SU-DHL-6 (cell line): ENCODE data around the gene FUOM.
A peak's percentile ranks its signal among the peaks of the same experiment; 100 is the strongest.
"Not testable (repeated sequence)": the region's sequence is repeated elsewhere in the genome, so short reads cannot be mapped to it uniquely, and the experiment has no call there.

Source experiments
- H2AFZ ChIP-seq: fragments of 200-600 bp; sonication (generic); 2 replicates; pipeline ENCODE4 v1.6.1; 2014; ENCODE audit warnings: low read depth, mild to moderate bottlenecking, moderate library complexity, mixed read lengths, antibody characterized with exemption, low read length; ENCODE audit not compliant: severe bottlenecking
- H3F3A ChIP-seq: fragments of 200-600 bp; shearing (Covaris generic); 2 replicates; pipeline ENCODE4 v1.6.0; 2016; ENCODE audit warnings: antibody characterized with exemption, mild to moderate bottlenecking; ENCODE audit not compliant: insufficient read depth
- H3K27ac ChIP-seq: fragments of 200-600 bp; sonication (generic); 2 replicates; pipeline ENCODE4 v1.5.1; 2016; ENCODE audit warnings: low read depth, mild to moderate bottlenecking, low read length, moderate library complexity, mixed read lengths
- H3K27me3 ChIP-seq: fragments of 200-600 bp; sonication (generic), shearing (Covaris generic); 2 replicates; pipeline ENCODE4 v1.6.0; 2014; ENCODE audit warnings: mild to moderate bottlenecking, low read length
- H3K36me3 ChIP-seq: fragments of 200-600 bp; sonication (generic); 2 replicates; pipeline ENCODE4 v1.6.1; 2014; ENCODE audit warnings: mild to moderate bottlenecking, low read length, mixed read lengths
- H3K4me2 ChIP-seq: fragments of 300-600, 200-600 bp; shearing (Covaris generic), sonication (generic); 2 replicates; pipeline ENCODE4 v1.6.0; 2014; ENCODE audit warnings: low read length, low read depth, mild to moderate bottlenecking; ENCODE audit not compliant: poor library complexity, severe bottlenecking
- H3K4me3 ChIP-seq: fragments of 200-600 bp; sonication (generic); 2 replicates; pipeline ENCODE4 v1.5.1; 2014; ENCODE audit warnings: antibody characterized with exemption, low read length, mild to moderate bottlenecking, mixed read lengths; ENCODE audit not compliant: insufficient read depth, poor library complexity, severe bottlenecking
- H3K79me2 ChIP-seq: fragments of 200-600 bp; sonication (generic); 2 replicates; pipeline ENCODE4 v1.6.1; 2014; ENCODE audit warnings: mild to moderate bottlenecking, low read length, moderate library complexity; ENCODE audit not compliant: insufficient read depth
- H3K9ac ChIP-seq: fragments of 200-600 bp; sonication (generic); 2 replicates; pipeline ENCODE4 v1.7.0; 2014; ENCODE audit warnings: mild to moderate bottlenecking, low read length
- H3K9me2 ChIP-seq: fragments of 200-600 bp; sonication (generic); replicated peaks from 2 replicates; pipeline ENCODE4 v1.6.1; 2014; ENCODE audit warnings: low read length; ENCODE audit not compliant: insufficient read depth
- H3K9me3 ChIP-seq: fragments of 200-600 bp; sonication (generic); 2 replicates; pipeline ENCODE4 v1.6.1; 2014; ENCODE audit warnings: low read length, mixed read lengths; ENCODE audit not compliant: insufficient read depth
- H4K20me1 ChIP-seq: fragments of 200-600 bp; sonication (generic); 2 replicates; pipeline ENCODE4 v1.6.1; 2014; ENCODE audit warnings: low read depth, mild to moderate bottlenecking, antibody characterized with exemption, low read length, moderate library complexity, mixed read lengths
- CTCF ChIP-seq: fragments of 200-600 bp; sonication (generic); IDR thresholded peaks from one replicate; pipeline ENCODE4 v1.5.1; 2017; ENCODE audit warnings: antibody characterized with exemption, mild to moderate bottlenecking, low read length, moderate library complexity; ENCODE audit not compliant: insufficient read depth, poor library complexity, severe bottlenecking
- EZH2phosphoT487 ChIP-seq: fragments of 200-600 bp; sonication (generic), shearing (Covaris generic); conservative IDR thresholded peaks from 2 replicates; pipeline ENCODE4 v1.6.1; 2018; ENCODE audit warnings: mild to moderate bottlenecking, antibody characterized with exemption, low read length, moderate library complexity, mixed read lengths

FUOM gene

GRCh38 chr10:133325440-133326222 is 32.2 kb downstream of the FUOM start:
- no peaks in the 10 kb centered on the region for H4K20me1 ChIP-seq
- no peaks in the 10 kb centered on the region for H3K9me2 ChIP-seq
- no peaks in the 10 kb centered on the region for H3K27me3 ChIP-seq
- H3K4me2 ChIP-seq = no peak overlapping the region
- H3K9me3 ChIP-seq = no peaks in the 10 kb centered on the region
- no peaks in the 10 kb centered on the region for H3K79me2 ChIP-seq
- H3K9ac ChIP-seq = no peak overlapping the region
- no peak overlapping the region for H2AFZ ChIP-seq
- no peak overlapping the region for H3K4me3 ChIP-seq
- no peaks in the 10 kb centered on the region for H3K36me3 ChIP-seq
- no peak overlapping the region for H3K27ac ChIP-seq
- no peak for TF ChIP-seq EZH2phosphoT487
- TF ChIP-seq CTCF = no peak
- 0 out of 2 replicates have a peak, but pooled peaks cover 5% of the 10 kb centered on the region for H3F3A ChIP-seq

GRCh38 chr10:133324857-133325260 is 33.0 kb downstream of the FUOM start:
- Histone ChIP-seq H3K4me3 (no peak overlapping the region), H3K27ac (no peak overlapping the region), H2AFZ (no peak overlapping the region), H3K4me2 (peak overlapping the region; percentile 20), H3K79me2 (no peaks in the 10 kb centered on the region), H3K9ac (no peak overlapping the region), H3K27me3 (no peaks in the 10 kb centered on the region), H4K20me1 (no peaks in the 10 kb centered on the region), H3F3A (0 out of 2 replicates have a peak, but pooled peaks cover 5% of the 10 kb centered on the region), H3K36me3 (no peaks in the 10 kb centered on the region), H3K9me3 (no peaks in the 10 kb centered on the region), H3K9me2 (no peaks in the 10 kb centered on the region)
- TF ChIP-seq EZH2phosphoT487 (no peak), CTCF (no peak)

DNA sequence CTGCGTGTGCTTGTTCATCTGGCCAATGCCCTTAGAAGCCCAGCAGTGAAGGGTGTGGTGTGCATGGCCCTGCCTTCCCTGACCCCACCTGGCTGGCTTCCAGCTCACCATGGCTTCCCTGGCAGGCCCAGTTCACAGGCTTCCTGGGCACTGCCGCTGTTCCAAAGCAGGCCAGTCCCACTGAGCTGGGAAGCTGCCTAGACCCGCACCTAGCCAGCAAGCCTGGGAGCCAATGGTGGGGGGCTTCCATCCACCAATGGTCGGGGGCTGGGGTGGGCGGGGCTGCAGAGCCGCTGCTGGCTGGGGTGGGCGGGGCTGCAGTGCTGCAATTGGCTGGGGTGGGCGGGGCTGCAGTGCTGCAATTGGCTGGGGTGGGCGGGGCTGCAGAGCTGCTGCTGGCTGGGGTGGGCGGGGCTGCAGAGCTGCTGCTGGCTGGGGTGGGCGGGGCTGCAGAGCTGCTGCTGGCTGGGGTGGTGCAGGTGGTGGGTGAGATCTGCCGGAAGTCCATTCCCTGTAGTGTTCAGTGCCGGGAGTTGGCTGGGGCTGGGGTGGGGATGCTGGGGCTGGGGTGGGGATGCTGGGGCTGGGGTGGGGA is 33.5 kb downstream of the FUOM start:
- Histone ChIP-seq H3F3A (0 out of 2 replicates have a peak, but pooled peaks cover 2% of the 10 kb centered on the region), H3K27me3 (no peaks in the 10 kb centered on the region), H2AFZ (no peak overlapping the region), H3K9me3 (no peaks in the 10 kb centered on the region), H3K4me3 (no peak overlapping the region), H3K79me2 (no peaks in the 10 kb centered on the region), H3K27ac (no peak overlapping the region), H3K36me3 (no peaks in the 10 kb centered on the region), H3K9me2 (no peaks in the 10 kb centered on the region), H3K9ac (no peak overlapping the region), H3K4me2 (no peak overlapping the region), H4K20me1 (no peaks in the 10 kb centered on the region)
- TF ChIP-seq CTCF (no peak), EZH2phosphoT487 (no peak)

- H3K9me2 ChIP-seq, H2AFZ ChIP-seq: not testable (repeated sequence)
Observed at GRCh38 chr10:133322064-133322709, 35.6 kb downstream of the FUOM start.

DNA sequence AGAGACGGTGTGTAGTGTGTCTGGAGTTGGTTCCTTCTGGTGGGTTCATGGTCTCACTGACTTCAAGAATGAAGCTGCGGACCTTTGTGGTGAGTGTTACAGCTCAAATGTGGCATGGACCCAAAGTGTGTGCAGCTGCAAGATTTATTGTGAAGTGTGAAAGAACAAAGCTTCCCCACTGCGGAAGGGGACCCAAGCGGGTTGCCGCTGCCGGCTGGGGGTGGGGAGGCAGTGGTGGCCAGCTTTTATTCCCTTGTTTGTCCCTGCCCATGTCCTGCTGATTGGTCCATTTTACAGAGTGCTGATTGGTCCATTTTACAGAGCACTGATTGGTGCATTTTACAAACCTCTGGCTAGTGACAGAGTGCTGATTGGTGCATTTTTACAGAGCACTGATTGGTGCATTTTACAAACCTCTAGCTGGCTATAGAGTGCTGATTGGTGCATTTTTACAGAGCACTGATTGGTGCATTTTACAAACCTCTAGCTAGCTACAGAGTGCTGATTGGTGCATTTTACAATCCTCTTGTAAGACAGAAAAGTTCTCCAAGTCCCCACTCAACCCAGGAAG is 36.9 kb downstream of the FUOM start:
- not testable (repeated sequence) for H3K4me2 ChIP-seq, H3K27ac ChIP-seq, H2AFZ ChIP-seq, H3K36me3 ChIP-seq, H3K79me2 ChIP-seq, H3K9me2 ChIP-seq, H3K27me3 ChIP-seq, H3K9ac ChIP-seq, H3K4me3 ChIP-seq, H4K20me1 ChIP-seq, H3F3A ChIP-seq, H3K9me3 ChIP-seq

More at GRCh38 chr10:133322064-133322709, 35.6 kb downstream of the FUOM start:
- H3K9ac ChIP-seq, H4K20me1 ChIP-seq, H3K36me3 ChIP-seq, H3F3A ChIP-seq, H3K79me2 ChIP-seq, H3K4me3 ChIP-seq, H3K27ac ChIP-seq, H3K27me3 ChIP-seq, H3K9me3 ChIP-seq, H3K4me2 ChIP-seq: not testable (repeated sequence)
